ENCODE results near the gene DNPEP. TPM values are rescaled to one million over a fixed set of nuclear protein-coding genes. Genes with fewer than 3 reads are reported as not detected.

The DNPEP gene
- total and polyA plus RNA-seq, 2 of the 8 experiments (the other 6 are each of a cell fraction or from before 2014, with no cell fraction given) = 59.8 to 109 TPM

DNA sequence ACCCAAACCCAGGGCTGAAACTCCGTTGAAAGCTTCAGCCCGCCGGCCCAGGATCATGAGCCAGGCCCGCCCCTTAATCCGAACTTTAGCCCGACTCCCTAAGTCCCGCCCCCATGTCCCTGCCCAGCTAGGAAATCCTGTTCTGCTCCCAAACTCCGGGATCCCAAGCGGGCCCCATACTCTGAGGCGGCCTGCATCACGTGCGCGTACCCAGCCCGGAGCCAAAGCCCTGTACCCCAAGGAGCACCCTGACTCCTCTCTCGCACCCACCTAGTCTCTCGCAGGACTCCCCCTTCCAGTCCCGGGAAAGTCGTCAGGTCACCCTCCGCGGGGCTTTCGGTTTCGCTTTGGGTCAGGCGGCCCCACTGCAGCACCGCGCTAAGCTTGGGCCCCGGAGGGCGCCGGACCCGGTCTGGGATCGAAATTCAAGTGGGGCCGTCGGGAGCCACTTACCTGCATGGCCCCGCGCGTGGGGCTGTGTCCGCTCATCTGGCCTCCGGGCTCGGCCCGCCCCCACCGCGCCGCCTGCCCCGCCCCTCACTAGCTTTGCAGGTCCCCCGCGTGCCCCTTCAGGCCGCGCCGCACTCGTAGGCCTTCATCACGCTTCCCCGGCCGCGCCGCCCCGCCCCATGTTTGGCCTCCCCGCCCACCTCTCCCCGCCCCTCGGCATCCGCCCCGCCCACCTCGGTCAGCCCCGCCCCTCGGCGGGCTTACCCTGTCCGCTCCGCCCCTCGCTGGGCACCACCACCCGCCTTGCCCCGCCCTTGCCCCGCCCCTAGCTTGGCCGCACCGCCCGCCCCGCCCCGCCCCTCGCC is at the start of gene DNPEP (continued):
- no peak for TF ChIP-seq YY1 (IDR thresholded peaks at IDR 0.05; ENCODE audit: low read depth, low read length)
- TF ChIP-seq SIN3A (conservative IDR thresholded peaks at IDR 0.05 in 1 of 2, IDR thresholded peaks at IDR 0.05 in 1 of 2; ENCODE audit: low read depth in 1 of 2, low read length in 2 of 2) = no peak; a peak in 1 of 4 replicates
- TF ChIP-seq, protein P1, sequence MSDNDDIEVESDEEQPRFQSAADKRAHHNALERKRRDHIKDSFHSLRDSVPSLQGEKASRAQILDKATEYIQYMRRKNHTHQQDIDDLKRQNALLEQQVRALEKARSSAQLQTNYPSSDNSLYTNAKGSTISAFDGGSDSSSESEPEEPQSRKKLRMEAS (IDR thresholded peaks at IDR 0.05) = no peak; the same call in 1 of the 2 replicates
- TF ChIP-seq CBX5 (IDR thresholded peaks at IDR 0.05; ENCODE audit: low read depth, low read length) = no peak
- peak; percentile 50 for TF ChIP-seq TAF1 (IDR thresholded peaks at IDR 0.05; ENCODE audit: low read depth, low read length)
- TF ChIP-seq SP1 (IDR thresholded peaks at IDR 0.05; ENCODE audit: low read depth, low read length) = peak; percentile 47; the same call in 1 of the 2 replicates
- peak; percentile 98 for TF ChIP-seq SP4 (IDR thresholded peaks at IDR 0.05; ENCODE audit: low read length)
- TF ChIP-seq CHD2 (IDR thresholded peaks at IDR 0.05; ENCODE audit: low read length) = no peak
- TF ChIP-seq POLR2A (IDR thresholded peaks at IDR 0.05; ENCODE audit: control extremely low read depth in 1 of 2, low read depth in 2 of 2, low read length in 2 of 2) = peak; percentile 44 to 76
- TF ChIP-seq GABPA (IDR thresholded peaks at IDR 0.05; ENCODE audit: borderline replicate concordance, insufficient read depth, low read length) = no peak
- TF ChIP-seq, protein P2, sequence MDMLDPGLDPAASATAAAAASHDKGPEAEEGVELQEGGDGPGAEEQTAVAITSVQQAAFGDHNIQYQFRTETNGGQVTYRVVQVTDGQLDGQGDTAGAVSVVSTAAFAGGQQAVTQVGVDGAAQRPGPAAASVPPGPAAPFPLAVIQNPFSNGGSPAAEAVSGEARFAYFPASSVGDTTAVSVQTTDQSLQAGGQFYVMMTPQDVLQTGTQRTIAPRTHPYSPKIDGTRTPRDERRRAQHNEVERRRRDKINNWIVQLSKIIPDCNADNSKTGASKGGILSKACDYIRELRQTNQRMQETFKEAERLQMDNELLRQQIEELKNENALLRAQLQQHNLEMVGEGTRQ (IDR thresholded peaks at IDR 0.05; ENCODE audit: low read length) = peak; percentile 61
- TF ChIP-seq PHF8 (conservative IDR thresholded peaks at IDR 0.05; ENCODE audit: low read depth, low read length) = peak; percentile 80
- no peak for TF ChIP-seq KDM5A (IDR thresholded peaks at IDR 0.05; ENCODE audit: low read length)
- no peak for TF ChIP-seq SAP30 (IDR thresholded peaks at IDR 0.05; ENCODE audit: insufficient read depth, insufficient replicate concordance, low read length)

Measured in H1 (cell line).